GM12878 (cell line): Measurements from ENCODE around the gene ADAMTS13. TPM values are rescaled to one million over a fixed set of nuclear protein-coding genes. Genes with fewer than 3 reads are reported as not detected.

Experiments used
- CEBPB ChIP-seq, 2 experiments: fragments of 150-350 bp in 1 of 2; IDR thresholded peaks; 2 replicates each; pipeline ENCODE4 v1.6.1; 2012 to 2014; ENCODE audit warnings: low read depth in 2 of 2, low read length in 2 of 2, borderline replicate concordance in 1 of 2, inconsistent platforms in 1 of 2
- ESRRA ChIP-seq: IDR thresholded peaks from 2 replicates; pipeline ENCODE4 v1.6.1; 2012; ENCODE audit warnings: mild to moderate bottlenecking, low read length, improper control_type of control experiment
- GATAD2B ChIP-seq: fragments of 450-650 bp; conservative IDR thresholded peaks from 2 replicates; pipeline ENCODE4 v1.6.1; 2017; ENCODE audit warnings: low read depth, mild to moderate bottlenecking, moderate library complexity
- MYB ChIP-seq: fragments of 150-350 bp; IDR thresholded peaks from 2 replicates; pipeline ENCODE4 v1.6.1; 2014; ENCODE audit warnings: mild to moderate bottlenecking, low read depth, low read length, borderline replicate concordance
- NFYB ChIP-seq: IDR thresholded peaks from 2 replicates; pipeline ENCODE4 v1.6.1; 2011; ENCODE audit warnings: low read depth, mild to moderate bottlenecking, low read length, improper control_type of control experiment, moderate library complexity; ENCODE audit not compliant: insufficient read depth
- RFX5 ChIP-seq: IDR thresholded peaks from 2 replicates; pipeline ENCODE4 v1.6.1; 2011; ENCODE audit warnings: low read depth, low read length, improper control_type of control experiment
- TAF1 ChIP-seq: IDR thresholded peaks from 2 replicates; pipeline ENCODE4 v1.6.1; 2011; ENCODE audit warnings: mild to moderate bottlenecking, low read depth, low read length, borderline replicate concordance
- TCF3 ChIP-seq: IDR thresholded peaks from 2 replicates; pipeline ENCODE4 v1.6.1; 2012; ENCODE audit warnings: low read depth, mild to moderate bottlenecking, low read length, borderline replicate concordance; ENCODE audit not compliant: insufficient read depth
- YY1 ChIP-seq: IDR thresholded peaks from 2 replicates; pipeline ENCODE4 v1.6.1; 2011; ENCODE audit warnings: low read depth, mild to moderate bottlenecking, low read length
- polyA plus RNA-seq, 11 experiments: library from polyadenylated mRNA; depleted of rRNA in 4 of 11; unstranded in 6 of 11; stranded (reverse) in 5 of 11; fragments of >200 nt; fragmentation: Nextera tagmentation in 4 of 11; fragmentation: Illumina TruSeq in 1 of 11; extraction: Ambion mirVana in 4 of 11; extraction: Trizol in 1 of 11; gene quantifications; 1 replicate in 1 of 11; 2 replicates in 10 of 11; pipeline versions ENCODE4 v1.2.1 to v1.2.3, GENCODE V29; 2011 to 2016; ENCODE audit warnings: inconsistent platforms in 2 of 11, missing spikeins in 2 of 11, low read depth in 1 of 11
- total RNA-seq, 4 experiments: library from RNA; depleted of rRNA in 3 of 4; stranded (reverse); fragments of >200 nt in 3 of 4; fragmentation: Illumina TruSeq in 1 of 4; extraction: Trizol in 1 of 4; gene quantifications; 2 replicates each; pipeline versions ENCODE4 v1.2.1 to v1.2.3, GENCODE V29; 2013 to 2021
- TF ChIP-seq, protein P1 (sequence below): IDR thresholded peaks from 2 replicates; pipeline ENCODE4 v1.6.1; 2011; ENCODE audit warnings: borderline replicate concordance, low read depth, mild to moderate bottlenecking, moderate library complexity, mixed read lengths, low read length; ENCODE audit not compliant: insufficient read depth; ENCODE audit errors: extremely low read length

Gene ADAMTS13
- total and polyA plus RNA-seq, 10 of the 15 experiments (the other 5 are each of a cell fraction or from before 2014, with no cell fraction given): 0.08 to 2.4 (median 0.28) TPM

DNA sequence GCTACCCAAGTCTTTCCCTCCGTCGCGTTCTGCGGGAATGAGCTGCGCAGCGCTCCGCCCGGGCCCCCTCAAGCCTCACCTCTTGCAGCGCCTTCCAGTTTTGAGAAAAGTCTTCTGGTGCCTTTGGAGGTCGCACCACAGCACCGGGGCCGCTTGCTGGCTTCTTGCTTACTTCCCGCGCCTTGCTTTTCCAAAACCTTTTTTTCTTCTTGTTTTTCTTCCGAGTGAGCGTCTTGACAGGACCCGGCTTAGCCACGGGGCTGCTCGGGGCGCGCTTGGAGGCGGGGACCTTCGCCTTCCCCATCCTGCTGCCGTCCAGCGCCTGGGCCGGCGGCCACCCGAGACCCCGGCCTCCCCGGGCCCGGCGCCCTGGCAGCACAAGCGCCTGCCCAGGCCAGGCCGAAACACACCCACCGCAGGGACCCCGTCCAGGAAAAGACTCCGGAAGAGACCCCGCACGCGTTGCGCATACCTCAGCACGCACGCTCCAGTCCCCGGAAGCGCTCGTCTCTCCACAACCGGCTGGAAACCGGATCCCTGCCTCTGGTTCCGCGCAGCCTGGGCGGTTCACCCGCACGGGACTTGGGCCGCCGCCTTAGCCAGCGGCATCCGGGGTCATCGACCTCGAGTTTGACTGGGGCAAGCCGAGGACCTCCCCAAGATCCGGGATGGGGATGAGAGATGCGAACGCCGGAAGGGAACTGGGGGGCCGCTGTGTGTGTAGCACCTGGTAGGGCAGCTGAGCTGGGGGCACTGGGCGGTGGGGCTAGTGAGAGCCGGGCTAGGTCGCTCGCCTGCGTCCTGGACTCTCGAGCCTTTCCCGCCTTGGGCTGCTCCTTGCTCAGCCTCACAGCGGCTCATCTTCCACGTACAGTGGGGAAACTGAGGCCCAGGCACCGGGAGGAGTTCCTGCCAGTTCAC lies 4.4 kb upstream of the ADAMTS13 start, which contains the start of gene REXO4 (continued):
- TF ChIP-seq, protein P1, sequence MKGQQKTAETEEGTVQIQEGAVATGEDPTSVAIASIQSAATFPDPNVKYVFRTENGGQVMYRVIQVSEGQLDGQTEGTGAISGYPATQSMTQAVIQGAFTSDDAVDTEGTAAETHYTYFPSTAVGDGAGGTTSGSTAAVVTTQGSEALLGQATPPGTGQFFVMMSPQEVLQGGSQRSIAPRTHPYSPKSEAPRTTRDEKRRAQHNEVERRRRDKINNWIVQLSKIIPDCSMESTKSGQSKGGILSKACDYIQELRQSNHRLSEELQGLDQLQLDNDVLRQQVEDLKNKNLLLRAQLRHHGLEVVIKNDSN: peak; percentile 58
- TF ChIP-seq NFYB (no peak), TCF3 (0 out of 2 replicates have a peak, but pooled peaks have one; percentile 9), YY1 (peak; percentile 84), RFX5 (no peak), ESRRA (no peak), MYB (no peak), GATAD2B (peak; percentile 89; the same call in 1 of the 2 replicates), TAF1 (peak; percentile 78), CEBPB (IDR thresholded peaks at IDR 0.05; ENCODE audit: borderline replicate concordance in 1 of 2, low read depth in 2 of 2, low read length in 2 of 2) (no peak)
- TF ChIP-seq, all 136 proteins: peak for 73
